SK-N-SH (cell line): ENCODE results near the gene TARS1. TPM values are rescaled to one million over a fixed set of nuclear protein-coding genes. Genes with fewer than 3 reads are reported as not detected.

Source experiments
- CTCF ChIA-PET: fragments of 300-600, 350-600 bp; formaldehyde crosslinking; extraction: SDS; loops from one replicate; lab custom pipeline; 2021; lab: Yijun Ruan, JAX
- POLR2A ChIA-PET: fragments of 350-600 bp; sonication (Branson Sonifier 250); formaldehyde crosslinking; extraction: SDS; loops from one replicate; lab custom pipeline; 2020; ENCODE audit warnings: antibody characterized with exemption, inconsistent platforms; lab: Yijun Ruan, JAX
- DNase-seq: peaks from one replicate; pipeline ENCODE4 v3.0.0; 2012
- H2AFZ ChIP-seq: fragments of 200-600 bp; sonication (generic); 2 replicates; pipeline ENCODE4 v1.8.1; 2016; ENCODE audit warnings: antibody characterized with exemption, mild to moderate bottlenecking, low read depth
- H3F3A ChIP-seq: fragments of 200-600 bp; sonication (generic); replicated peaks from 2 replicates; pipeline ENCODE3; 2016; ENCODE audit warnings: antibody characterized with exemption, mild to moderate bottlenecking; ENCODE audit not compliant: insufficient read depth
- H3K27ac ChIP-seq, 2 experiments: fragments of 200-500 bp in 1 of 2; fragments of 200-600 bp in 1 of 2; sonication (Bioruptor generic) in 1 of 2; sonication (generic), shearing (Covaris generic) in 1 of 2; 2 replicates each; pipeline versions ENCODE4 v1.5.1 to v1.6.1; 2014 to 2016; ENCODE audit warnings: low read depth in 2 of 2, inconsistent platforms in 1 of 2, low read length in 1 of 2, mild to moderate bottlenecking in 1 of 2, mixed read lengths in 1 of 2
- H3K27me3 ChIP-seq: fragments of 200-600 bp; sonication (generic), shearing (Covaris generic); 2 replicates; pipeline ENCODE4 v1.6.1; 2016; ENCODE audit warnings: mixed run types; ENCODE audit not compliant: insufficient read depth
- H3K36me3 ChIP-seq, 2 experiments: fragments of 200-500 bp in 1 of 2; fragments of 200-600 bp in 1 of 2; sonication (Bioruptor generic) in 1 of 2; sonication (generic) in 1 of 2; replicated peaks in 1 of 2; 2 replicates each; pipeline versions ENCODE3 to v1.5.1; 2014 to 2016; ENCODE audit warnings: low read length in 1 of 2, mild to moderate bottlenecking in 1 of 2; ENCODE audit not compliant: insufficient read depth in 2 of 2, control insufficient read depth in 1 of 2
- H3K4me1 ChIP-seq, 2 experiments: fragments of 200-500 bp in 1 of 2; fragments of 200-600 bp in 1 of 2; sonication (Bioruptor generic) in 1 of 2; sonication (generic), shearing (Covaris generic) in 1 of 2; 2 replicates each; pipeline versions ENCODE4 v1.5.1 to v1.6.1; 2014 to 2016; ENCODE audit warnings: low read depth in 1 of 2, low read length in 1 of 2, mixed run types in 1 of 2; ENCODE audit not compliant: insufficient read depth in 2 of 2, control insufficient read depth in 1 of 2
- H3K4me2 ChIP-seq: fragments of 200-600 bp; sonication (generic), shearing (Covaris generic); 2 replicates; pipeline ENCODE4 v1.6.1; 2017; ENCODE audit warnings: mixed run types
- H3K4me3 ChIP-seq, 2 experiments: fragments of 200-500 bp in 1 of 2; fragments of 200-600 bp in 1 of 2; sonication (Bioruptor generic) in 1 of 2; sonication (generic), shearing (Covaris generic) in 1 of 2; 2 replicates each; pipeline versions ENCODE4 v1.5.1 to v1.8.1; 2014 to 2016; ENCODE audit warnings: low read depth in 2 of 2, inconsistent platforms in 1 of 2, low read length in 1 of 2, mild to moderate bottlenecking in 1 of 2, mixed read lengths in 1 of 2, moderate library complexity in 1 of 2
- H3K79me2 ChIP-seq: fragments of 200-600 bp; sonication (generic); 2 replicates; pipeline ENCODE4 v1.8.1; 2017; ENCODE audit warnings: mild to moderate bottlenecking; ENCODE audit not compliant: insufficient read depth
- H3K9ac ChIP-seq: fragments of 200-600 bp; sonication (generic); 2 replicates; pipeline ENCODE4 v1.6.1; 2017; ENCODE audit warnings: mixed run types
- H3K9me2 ChIP-seq: fragments of 200-600 bp; sonication (generic); 2 replicates; pipeline ENCODE4 v1.6.1; 2017; ENCODE audit warnings: mixed run types
- H3K9me3 ChIP-seq: fragments of 200-600 bp; sonication (generic); 2 replicates; pipeline ENCODE4 v1.6.1; 2017; ENCODE audit warnings: mixed run types, mild to moderate bottlenecking, moderate library complexity
- H4K20me1 ChIP-seq: fragments of 200-600 bp; sonication (generic); 2 replicates; pipeline ENCODE4 v1.6.1; 2017; ENCODE audit warnings: mild to moderate bottlenecking, mixed run types; ENCODE audit not compliant: insufficient read depth
- ELF1 ChIP-seq: IDR thresholded peaks from 2 replicates; pipeline ENCODE4 v1.4.0; 2012
- EZH2phosphoT487 ChIP-seq: fragments of 200-600 bp; sonication (generic); IDR thresholded peaks from 2 replicates; pipeline ENCODE4 v1.6.1; 2017; ENCODE audit warnings: low read depth, mixed run types, mild to moderate bottlenecking, antibody characterized with exemption, moderate library complexity, borderline replicate concordance
- FOSL2 ChIP-seq: IDR thresholded peaks from 2 replicates; pipeline ENCODE4 v1.4.0; 2012; ENCODE audit warnings: low read depth, mild to moderate bottlenecking, moderate library complexity, borderline replicate concordance
- GABPA ChIP-seq: IDR thresholded peaks from 2 replicates; pipeline ENCODE4 v1.4.0; 2012; ENCODE audit warnings: low read depth, mild to moderate bottlenecking
- GATA2 ChIP-seq: sonication (generic); formaldehyde crosslinking; IDR thresholded peaks from 2 replicates; pipeline ENCODE4 v1.5.0; 2020; ENCODE audit warnings: mild to moderate bottlenecking, missing genetic modification reagents
- JUND ChIP-seq: IDR thresholded peaks from 2 replicates; pipeline ENCODE4 v1.4.0; 2012
- MEF2A ChIP-seq: IDR thresholded peaks from 2 replicates; pipeline ENCODE4 v1.4.0; 2012; ENCODE audit warnings: low read depth, borderline replicate concordance
- NFIC ChIP-seq: IDR thresholded peaks from 2 replicates; pipeline ENCODE4 v1.4.0; 2012; ENCODE audit warnings: borderline replicate concordance
- POLR2AphosphoS5 ChIP-seq: IDR thresholded peaks from 2 replicates; pipeline ENCODE4 v1.6.1; 2012; ENCODE audit warnings: low read depth, low read length
- RAD21 ChIP-seq: IDR thresholded peaks from 2 replicates; pipeline ENCODE4 v1.6.1; 2012; ENCODE audit warnings: mild to moderate bottlenecking, low read length
- REST ChIP-seq: IDR thresholded peaks from 2 replicates; pipeline ENCODE4 v1.6.1; 2012; ENCODE audit warnings: mild to moderate bottlenecking, low read depth, low read length, moderate library complexity
- RFX5 ChIP-seq: IDR thresholded peaks from 2 replicates; pipeline ENCODE4 v1.6.1; 2012; ENCODE audit warnings: mild to moderate bottlenecking, improper control_type of control experiment, low read length
- RXRA ChIP-seq: IDR thresholded peaks from 2 replicates; pipeline ENCODE4 v1.4.0; 2012; ENCODE audit warnings: low read depth, mild to moderate bottlenecking, borderline replicate concordance
- USF1 ChIP-seq: IDR thresholded peaks from 2 replicates; pipeline ENCODE4 v1.4.0; 2012; ENCODE audit warnings: low read depth, borderline replicate concordance
- WGBS: methylation state at CpG from one replicate; pipeline ENCODE4 v1.1.6; 2017; ENCODE audit warnings: low lambda C conversion rate; 5-methylcytosine and 5-hydroxymethylcytosine counted together
- polyA plus RNA-seq, 3 experiments: library from polyadenylated mRNA; depleted of rRNA; stranded (reverse); fragments of >200 nt; gene quantifications; 2 replicates each; pipeline ENCODE4 v1.2.3, GENCODE V29; 2012
- TF ChIP-seq, protein P1 (sequence below): fragments of 200-600 bp; sonication (generic); IDR thresholded peaks from 2 replicates; pipeline ENCODE4 v1.6.1; 2017; ENCODE audit warnings: antibody characterized with exemption, mild to moderate bottlenecking, moderate library complexity

TARS1 gene
- polyA plus RNA-seq, 1 of the 3 experiments (the other 2 are of a cell fraction), result 58.4 TPM

GRCh38 chr5:33430983-33431382 lies 9.8 kb upstream of the TARS1 start:
- peaks cover 4% of the 10 kb centered on the region for H3F3A ChIP-seq
- no peak overlapping the region for H3K9ac ChIP-seq
- 69% methylated on average over 1 of the region's 1 CpG for WGBS
- H3K9me3 ChIP-seq, result no peaks in the 10 kb centered on the region
- no peak overlapping the region for H2AFZ ChIP-seq
- H4K20me1 ChIP-seq, result no peaks in the 10 kb centered on the region
- ChIA-PET CTCF (interaction anchor here (0.9 to 1.7 kb wide), 3 partner anchors 8 to 539 kb away, joined by 3 to 6 read pairs (median 3); no protein-coding TSS in a partner anchor), POLR2A (no interaction called here)
- no peaks in the 10 kb centered on the region for H3K36me3 ChIP-seq
- H3K79me2 ChIP-seq, result no peaks in the 10 kb centered on the region
- no peak overlapping the region for H3K27ac ChIP-seq
- H3K4me1 ChIP-seq, result no peaks in the 10 kb centered on the region
- TF ChIP-seq POLR2AphosphoS5 (no peak), EZH2phosphoT487 (no peak), NFIC (no peak), REST (no peak), ELF1 (no peak), GATA2 (CRISPR knock-in tag) (no peak), RXRA (no peak)
- TF ChIP-seq, protein P1, sequence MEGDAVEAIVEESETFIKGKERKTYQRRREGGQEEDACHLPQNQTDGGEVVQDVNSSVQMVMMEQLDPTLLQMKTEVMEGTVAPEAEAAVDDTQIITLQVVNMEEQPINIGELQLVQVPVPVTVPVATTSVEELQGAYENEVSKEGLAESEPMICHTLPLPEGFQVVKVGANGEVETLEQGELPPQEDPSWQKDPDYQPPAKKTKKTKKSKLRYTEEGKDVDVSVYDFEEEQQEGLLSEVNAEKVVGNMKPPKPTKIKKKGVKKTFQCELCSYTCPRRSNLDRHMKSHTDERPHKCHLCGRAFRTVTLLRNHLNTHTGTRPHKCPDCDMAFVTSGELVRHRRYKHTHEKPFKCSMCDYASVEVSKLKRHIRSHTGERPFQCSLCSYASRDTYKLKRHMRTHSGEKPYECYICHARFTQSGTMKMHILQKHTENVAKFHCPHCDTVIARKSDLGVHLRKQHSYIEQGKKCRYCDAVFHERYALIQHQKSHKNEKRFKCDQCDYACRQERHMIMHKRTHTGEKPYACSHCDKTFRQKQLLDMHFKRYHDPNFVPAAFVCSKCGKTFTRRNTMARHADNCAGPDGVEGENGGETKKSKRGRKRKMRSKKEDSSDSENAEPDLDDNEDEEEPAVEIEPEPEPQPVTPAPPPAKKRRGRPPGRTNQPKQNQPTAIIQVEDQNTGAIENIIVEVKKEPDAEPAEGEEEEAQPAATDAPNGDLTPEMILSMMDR, result no peak
- no peak overlapping the region for H3K4me2 ChIP-seq
- no peaks in the 10 kb centered on the region for H3K9me2 ChIP-seq
- no peaks in the 10 kb centered on the region for H3K27me3 ChIP-seq
- H3K4me3 ChIP-seq, result no peak overlapping the region
- no peak for DNase-seq

GRCh38 chr5:33432656-33433055 lies 8.1 kb upstream of the TARS1 start:
- TF ChIP-seq JUND (no peak), GABPA (no peak), RAD21 (no peak), RXRA (no peak), RFX5 (no peak), USF1 (no peak), MEF2A (no peak), FOSL2 (no peak)
- peaks cover 6% of the 10 kb centered on the region for H3F3A ChIP-seq
- H3K9ac ChIP-seq, result no peak overlapping the region
- no peaks in the 10 kb centered on the region for H3K4me1 ChIP-seq
- no peaks in the 10 kb centered on the region for H3K27me3 ChIP-seq
- WGBS, result 85% methylated on average over 1 of the region's 1 CpG
- no peak for DNase-seq
- H3K9me2 ChIP-seq, result no peaks in the 10 kb centered on the region
- no peak overlapping the region for H2AFZ ChIP-seq
- H3K27ac ChIP-seq, result no peak overlapping the region
- H3K36me3 ChIP-seq, result no peaks in the 10 kb centered on the region
- no peaks in the 10 kb centered on the region for H4K20me1 ChIP-seq
- no peaks in the 10 kb centered on the region for H3K9me3 ChIP-seq
- no peak overlapping the region for H3K4me3 ChIP-seq
- CTCF ChIA-PET, result interaction anchor here (1.0 to 4.2 kb wide), 3 partner anchors 10 to 503 kb away, joined by 3 to 34 read pairs (median 24); partner anchors contain the start of gene RXFP3
- H3K79me2 ChIP-seq, result 0 out of 2 replicates have a peak, but pooled peaks cover under 1% of the 10 kb centered on the region
- H3K4me2 ChIP-seq, result no peak overlapping the region
- POLR2A ChIA-PET, result no interaction called here
